ENCODE data around the gene ZNF570. TPM values are rescaled to one million over a fixed set of nuclear protein-coding genes. Genes with fewer than 3 reads are reported as not detected.

ZNF570 gene
- total RNA-seq (2022; extraction: Qiagen RNA extraction; ENCODE audit: low read depth), result 2.6 to 4.5 TPM (median 3.2 TPM) in 5 replicates

GRCh38 chr19:37468961-37469777 is at the start of gene ZNF570:
ZNF570 (plus strand) TSS chr19:37469356; CDS start chr19:37470355, 999 bp downstream.

GRCh38 chr19:37466798-37467607 is 2.2 kb upstream of the ZNF570 start, which contains the start of gene ZNF569:
ZNF569 (minus strand) TSS chr19:37467444; CDS start chr19:37444921, 22,523 bp downstream.

GRCh38 chr19:37506387-37507166 is 37.4 kb downstream of the ZNF570 start, which contains the start of gene ZNF793:
ZNF793 (plus strand) TSS chr19:37506939; CDS start chr19:37523440, 16,501 bp downstream.

Other genes with a start within 250 kb of the ZNF570 start
- 3.0 to 5.0 TPM (median 3.2 TPM) in 5 replicates for gene ZNF527, start 98.3 kb upstream of the ZNF570 start, total RNA-seq (2022; extraction: Qiagen RNA extraction; ENCODE audit: low read depth)
- 4.1 to 6.2 TPM (median 4.8 TPM) in 5 replicates for gene ZNF569, start 1.9 kb upstream of the ZNF570 start, total RNA-seq (2022; extraction: Qiagen RNA extraction; ENCODE audit: low read depth)
- 0.07 to 0.25 TPM (median 0.12 TPM) in 4 of 5 replicates, not detected in the other for gene ZNF793, start 37.6 kb downstream of the ZNF570 start, total RNA-seq (2022; extraction: Qiagen RNA extraction; ENCODE audit: low read depth)
- gene ZNF571, start 125.4 kb downstream of the ZNF570 start, total RNA-seq (2022; extraction: Qiagen RNA extraction; ENCODE audit: low read depth), result 0.70 to 1.3 TPM (median 0.99 TPM) in 5 replicates
- 0.14 to 0.22 TPM in 2 of 5 replicates, not detected in the others for gene ZNF540, start 125.5 kb downstream of the ZNF570 start, total RNA-seq (2022; extraction: Qiagen RNA extraction; ENCODE audit: low read depth)
- 5.2 to 11.5 TPM (median 6.0 TPM) in 5 replicates for gene ZFP30, start 186.1 kb downstream of the ZNF570 start, total RNA-seq (2022; extraction: Qiagen RNA extraction; ENCODE audit: low read depth)